Parathyroid adenoma (tissue), 2 donors: ENCODE data around the gene TMEM50B.

ENCODE experiments used
- H2AFZ ChIP-seq: fragments of 300-600 bp; sonication (generic); one replicate; pipeline ENCODE4 v1.7.0; 2017; ENCODE audit warnings: antibody characterized with exemption, mild to moderate bottlenecking
- H3K27ac ChIP-seq: fragments of 300-600 bp; sonication (generic); one replicate; pipeline ENCODE4 v1.7.0; 2017
- H3K27me3 ChIP-seq: fragments of 300-600 bp; sonication (generic); one replicate; pipeline ENCODE4 v1.7.0; 2017; ENCODE audit warnings: low read length; ENCODE audit not compliant: control insufficient read depth, insufficient read depth
- H3K36me3 ChIP-seq: fragments of 300-600 bp; sonication (generic); one replicate; pipeline ENCODE4 v1.7.0; 2017; ENCODE audit warnings: low read length; ENCODE audit not compliant: control insufficient read depth, insufficient read depth
- H3K4me1 ChIP-seq: fragments of 300-600 bp; sonication (generic); one replicate; pipeline ENCODE4 v1.7.0; 2017; ENCODE audit warnings: control low read depth
- H3K4me2 ChIP-seq: fragments of 300-600 bp; sonication (generic); one replicate; pipeline ENCODE4 v1.7.0; 2017; ENCODE audit warnings: low read length
- H3K4me3 ChIP-seq: fragments of 300-600 bp; sonication (generic); one replicate; pipeline ENCODE4 v1.7.0; 2017; ENCODE audit warnings: low read depth, low read length
- H3K79me2 ChIP-seq: fragments of 300-600 bp; sonication (generic); one replicate; pipeline ENCODE4 v1.7.0; 2017; ENCODE audit warnings: control low read depth
- H3K9ac ChIP-seq: fragments of 300-600 bp; sonication (generic); one replicate; pipeline ENCODE4 v1.7.0; 2017; ENCODE audit warnings: mild to moderate bottlenecking
- H3K9me3 ChIP-seq: fragments of 300-600 bp; sonication (generic); one replicate; pipeline ENCODE4 v1.7.0; 2017; ENCODE audit warnings: low read length; ENCODE audit not compliant: control insufficient read depth
- TF ChIP-seq, protein P1 (sequence below): fragments of 300-600 bp; sonication (generic); IDR thresholded peaks from one replicate; pipeline ENCODE4 v1.7.0; 2017; ENCODE audit warnings: antibody characterized with exemption, mild to moderate bottlenecking
- donor health status: primary hyperparathyroidism.

Gene TMEM50B

DNA sequence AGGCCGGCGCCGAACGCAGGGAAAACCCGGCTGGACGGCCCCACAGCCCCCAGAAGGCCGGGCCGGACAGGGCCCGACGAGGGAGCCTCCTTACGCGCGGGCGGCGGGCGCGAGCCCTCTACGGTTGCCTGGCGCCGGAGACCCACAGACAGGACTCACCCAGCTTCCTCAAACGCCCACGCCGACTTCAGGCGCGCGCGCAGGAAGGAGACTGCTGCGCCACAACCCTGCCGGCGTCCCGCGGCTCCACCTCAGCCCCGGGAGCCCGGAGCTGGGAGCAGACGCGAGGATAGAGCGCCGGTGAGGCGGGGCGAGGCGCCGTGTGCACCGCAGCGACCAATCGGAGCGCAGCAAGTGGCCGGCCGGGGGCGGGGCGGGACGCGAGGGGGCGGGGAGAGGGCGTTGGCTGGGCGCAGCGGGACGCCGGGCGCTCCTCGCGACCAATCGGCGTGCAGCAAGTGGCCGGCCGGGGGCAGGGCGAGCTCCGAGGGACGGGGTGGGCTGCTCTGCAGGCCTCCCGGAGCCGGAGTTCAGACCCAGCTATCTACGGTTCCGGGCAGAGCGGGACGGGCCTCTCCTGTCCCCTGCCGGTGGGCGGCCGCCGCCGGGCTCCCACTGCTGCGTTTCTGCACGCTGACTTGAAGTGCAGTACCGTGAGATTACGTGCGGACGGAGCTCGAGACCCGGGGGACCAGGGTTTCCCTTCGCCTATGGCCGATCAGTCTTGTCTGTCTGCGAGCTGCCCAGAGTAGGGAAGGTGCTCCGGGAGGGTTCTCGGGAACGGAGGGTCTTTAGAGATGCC, at the start of gene TMEM50B:
Gene TMEM50B (minus strand): TSS at position 296 of the 802 bp plus-strand sequence. CDS start 11,089 bp downstream, outside the sequence.
- Histone ChIP-seq H3K27ac (peak within 1 kb of the TSS; percentile 83), H3K4me1 (no peaks in the 10 kb centered on the region), H3K79me2 (peaks cover 14% of the 10 kb centered on the region), H3K9me3 (no peaks in the 10 kb centered on the region), H3K36me3 (no peaks in the 10 kb centered on the region), H3K4me2 (peak within 1 kb of the TSS; percentile 96), H3K4me3 (peak within 1 kb of the TSS; percentile 84), H3K27me3 (no peaks in the 10 kb centered on the region), H2AFZ (peak within 1 kb of the TSS; percentile 95), H3K9ac (peak within 1 kb of the TSS; percentile 37)
- TF ChIP-seq, protein P1, sequence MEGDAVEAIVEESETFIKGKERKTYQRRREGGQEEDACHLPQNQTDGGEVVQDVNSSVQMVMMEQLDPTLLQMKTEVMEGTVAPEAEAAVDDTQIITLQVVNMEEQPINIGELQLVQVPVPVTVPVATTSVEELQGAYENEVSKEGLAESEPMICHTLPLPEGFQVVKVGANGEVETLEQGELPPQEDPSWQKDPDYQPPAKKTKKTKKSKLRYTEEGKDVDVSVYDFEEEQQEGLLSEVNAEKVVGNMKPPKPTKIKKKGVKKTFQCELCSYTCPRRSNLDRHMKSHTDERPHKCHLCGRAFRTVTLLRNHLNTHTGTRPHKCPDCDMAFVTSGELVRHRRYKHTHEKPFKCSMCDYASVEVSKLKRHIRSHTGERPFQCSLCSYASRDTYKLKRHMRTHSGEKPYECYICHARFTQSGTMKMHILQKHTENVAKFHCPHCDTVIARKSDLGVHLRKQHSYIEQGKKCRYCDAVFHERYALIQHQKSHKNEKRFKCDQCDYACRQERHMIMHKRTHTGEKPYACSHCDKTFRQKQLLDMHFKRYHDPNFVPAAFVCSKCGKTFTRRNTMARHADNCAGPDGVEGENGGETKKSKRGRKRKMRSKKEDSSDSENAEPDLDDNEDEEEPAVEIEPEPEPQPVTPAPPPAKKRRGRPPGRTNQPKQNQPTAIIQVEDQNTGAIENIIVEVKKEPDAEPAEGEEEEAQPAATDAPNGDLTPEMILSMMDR: peak; percentile 40

DNA sequence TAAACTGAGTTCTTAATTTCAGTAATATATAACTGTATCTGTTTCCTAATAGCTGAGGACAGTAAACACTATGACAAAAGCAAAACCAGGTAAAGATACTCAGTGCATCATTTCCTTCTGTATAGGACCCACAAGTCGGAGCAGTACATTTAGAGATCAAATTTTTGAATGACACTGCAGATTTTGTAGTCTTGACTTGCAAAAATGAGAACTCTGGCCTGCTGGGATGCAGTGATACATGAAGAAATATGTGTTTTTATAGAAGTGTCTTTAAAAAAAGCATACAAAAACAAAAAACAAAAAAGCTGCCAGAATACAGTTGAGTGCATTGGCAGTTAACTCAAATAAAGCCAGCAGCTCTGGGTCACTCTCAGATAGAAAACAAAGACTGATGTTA, 43.2 kb upstream of the TMEM50B start:
- Histone ChIP-seq H3K79me2 (no peaks in the 10 kb centered on the region), H3K4me1 (no peaks in the 10 kb centered on the region), H3K9me3 (no peaks in the 10 kb centered on the region), H3K9ac (no peak overlapping the region), H3K4me2 (no peak overlapping the region), H3K27ac (no peak overlapping the region), H3K27me3 (no peaks in the 10 kb centered on the region), H2AFZ (no peak overlapping the region), H3K36me3 (no peaks in the 10 kb centered on the region), H3K4me3 (no peak overlapping the region)
- TF ChIP-seq, protein P1: no peak

DNA sequence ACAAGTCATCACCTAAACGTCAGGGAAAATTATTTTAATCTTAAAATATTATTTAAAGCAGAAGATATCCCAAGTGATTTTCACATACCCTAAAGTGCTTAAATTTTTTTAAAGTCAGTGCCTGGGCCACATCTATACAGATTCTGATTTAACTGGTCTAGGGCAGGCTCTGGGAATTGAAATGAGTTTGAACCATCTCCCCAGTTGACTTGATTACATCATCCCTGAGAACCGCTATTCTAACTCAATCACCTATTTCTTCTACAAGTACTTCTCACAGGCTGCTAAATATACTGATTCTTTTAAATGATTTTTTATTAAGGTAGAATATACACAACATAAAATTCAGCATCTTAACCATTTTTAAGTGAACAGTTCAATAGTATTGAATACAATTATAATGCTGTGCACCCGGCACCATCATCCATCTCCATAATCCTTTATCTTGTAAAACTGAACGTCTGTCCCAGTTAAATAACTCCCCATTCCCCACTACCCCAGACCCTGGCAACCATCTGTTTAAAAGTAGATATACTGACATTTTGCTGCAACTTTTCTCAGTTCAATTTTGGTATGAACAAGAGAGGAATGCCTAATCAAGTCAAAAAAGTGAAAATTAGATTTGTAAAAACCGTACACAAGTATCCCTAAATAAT, 42.7 kb upstream of the TMEM50B start:
- TF ChIP-seq, protein P1: no peak
- H3K9me3 ChIP-seq: no peaks in the 10 kb centered on the region
- H3K4me1 ChIP-seq: no peaks in the 10 kb centered on the region
- no peaks in the 10 kb centered on the region for H3K36me3 ChIP-seq
- no peaks in the 10 kb centered on the region for H3K27me3 ChIP-seq
- H3K27ac ChIP-seq: no peak overlapping the region
- H2AFZ ChIP-seq: no peak overlapping the region
- H3K9ac ChIP-seq: no peak overlapping the region
- H3K4me3 ChIP-seq: no peak overlapping the region
- no peaks in the 10 kb centered on the region for H3K79me2 ChIP-seq
- H3K4me2 ChIP-seq: no peak overlapping the region

DNA sequence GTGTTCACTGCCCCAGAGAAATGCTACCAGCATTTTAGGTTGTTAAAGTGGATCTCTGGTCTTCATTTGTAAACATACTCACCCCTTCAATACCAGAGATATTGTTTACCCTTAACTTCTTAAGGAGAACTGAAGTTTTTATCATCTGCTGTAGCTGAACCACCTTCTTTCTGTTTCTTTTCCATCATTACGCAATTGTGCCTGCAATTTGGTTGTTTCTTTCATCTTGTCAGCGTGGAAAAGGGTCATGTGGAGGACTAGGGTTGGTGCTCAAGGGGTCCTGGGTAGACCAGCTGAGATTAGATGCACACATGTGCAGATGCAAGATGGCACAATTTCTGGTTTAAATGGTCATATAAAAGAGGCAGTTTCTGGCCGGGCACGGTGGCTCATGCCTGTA, 39.1 kb upstream of the TMEM50B start:
- Histone ChIP-seq H3K4me3 (no peak overlapping the region), H3K4me2 (no peak overlapping the region), H3K9ac (no peak overlapping the region), H2AFZ (no peak overlapping the region), H3K79me2 (no peaks in the 10 kb centered on the region), H3K27ac (no peak overlapping the region), H3K36me3 (no peaks in the 10 kb centered on the region), H3K9me3 (no peaks in the 10 kb centered on the region), H3K4me1 (no peaks in the 10 kb centered on the region), H3K27me3 (no peaks in the 10 kb centered on the region)
- TF ChIP-seq, protein P1: no peak
